ENCODE data around the gene MRPL30. TPM values are rescaled to one million over a fixed set of nuclear protein-coding genes. Genes with fewer than 3 reads are reported as not detected.

Gene MRPL30
- total and polyA plus RNA-seq, 2 donors (not counting 3 experiments of a cell fraction or from before 2014, with no cell fraction given): 14.7 to 28.4 TPM

- BruUV-seq (replicated peaks): no TSS peak
- Histone ChIP-seq H3K9me1 (replicated peaks; ENCODE audit: control insufficient read depth, extremely low read depth, insufficient read depth, low read length) (no peaks in the 10 kb centered on the region), H3K4me2 (ENCODE audit: insufficient read depth, low read length) (no peak overlapping the region), H3K36me3 (ENCODE audit: control insufficient read depth in 2 of 2, extremely low read depth in 1 of 2, insufficient read depth in 2 of 2, low read length in 2 of 2) (peaks cover 0 to 6% of the 10 kb centered on the region in 2 experiments), H3K4me3 (replicated peaks in 1 of 3; ENCODE audit: insufficient read depth in 1 of 3, low read depth in 1 of 3, low read length in 3 of 3) (no peak overlapping the region), H3K9me3 (replicated peaks; ENCODE audit: control insufficient read depth, insufficient read depth, low read length) (no peaks in the 10 kb centered on the region), H3K79me2 (ENCODE audit: control insufficient read depth, insufficient read depth, low read length) (no peaks in the 10 kb centered on the region), H3K9ac (replicated peaks; ENCODE audit: extremely low read depth, insufficient read depth, low read length) (no peak overlapping the region), H2AFZ (ENCODE audit: low read depth, low read length) (no peak overlapping the region), H4K20me1 (replicated peaks; ENCODE audit: control insufficient read depth, extremely low read depth, insufficient read depth, low read length) (no peaks in the 10 kb centered on the region), H3K4me1 (ENCODE audit: control insufficient read depth, extremely low read depth, insufficient read depth, low read length) (no peaks in the 10 kb centered on the region), H3K27me3 (ENCODE audit: control insufficient read depth in 2 of 2, insufficient read depth in 2 of 2, low read length in 2 of 2) (no peaks in the 10 kb centered on the region), H3K27ac (ENCODE audit: insufficient read depth, low read depth, low read length) (no peak overlapping the region)
- ChIA-PET CTCF (no interaction called here), POLR2A (no interaction called here)
- dilution Hi-C loops (cut with MboI; ENCODE audit: extremely low pct_ligation_motif_present, low sequenced_read_pairs): no loop called here
- no peak for DNase-seq (ENCODE audit: low read depth, low spot score)
- intact Hi-C loops (cut with micrococcal nuclease): no loop called here
- FAIRE-seq: no peak
- no peak for TF ChIP-seq CTCF (IDR thresholded peaks at IDR 0.05; ENCODE audit: extremely low read depth in 1 of 2, insufficient read depth in 1 of 2, low read depth in 1 of 2, low read length in 2 of 2)
- no peak for TF ChIP-seq MAX (IDR thresholded peaks at IDR 0.05; ENCODE audit: insufficient read depth, insufficient read length)
- no peak for TF ChIP-seq MYC (IDR thresholded peaks at IDR 0.05; ENCODE audit: low read depth, low read length)
- TF ChIP-seq POLR2AphosphoS5 (IDR thresholded peaks at IDR 0.05; ENCODE audit: insufficient read depth, low read depth, low read length): no peak
- TF ChIP-seq FOS (IDR thresholded peaks at IDR 0.05; ENCODE audit: borderline replicate concordance, insufficient read depth, low read length): no peak
- TF ChIP-seq EZH2 (IDR thresholded peaks at IDR 0.05; ENCODE audit: borderline replicate concordance, low read depth, low read length, severe bottlenecking): no peak
- TF ChIP-seq JUN (IDR thresholded peaks at IDR 0.05; ENCODE audit: borderline replicate concordance, insufficient read depth, insufficient read length, low read depth): no peak
Observed at GRCh38 chr2:99200076-99200800, 19.3 kb downstream of the MRPL30 start.
